Esophagus muscularis mucosa (tissue), 4 donors: ENCODE results near the gene DPPA4.

Experiments used
- EP300 ChIP-seq: sonication (generic); formaldehyde crosslinking; IDR thresholded peaks from one replicate; pipeline ENCODE4 v1.6.1; 2017; ENCODE audit warnings: antibody characterized with exemption
- POLR2A ChIP-seq: fragments of 450-650 bp; IDR thresholded peaks from one replicate; pipeline ENCODE4 v1.6.1; 2017; ENCODE audit warnings: antibody characterized with exemption, moderate library complexity, mild to moderate bottlenecking, low read depth
- POLR2AphosphoS5 ChIP-seq, 2 donors: sonication (generic); formaldehyde crosslinking; IDR thresholded peaks; one replicate each; pipeline ENCODE4 v1.6.1; 2017; ENCODE audit warnings: antibody characterized with exemption in 2 of 2
- TF ChIP-seq, protein P1 (sequence below), 3 experiments: fragments of 200-600 bp in 2 of 3; fragments of 450-650 bp in 1 of 3; sonication (generic) in 2 of 3; IDR thresholded peaks; one replicate each; pipeline ENCODE4 v1.5.1; 2017 to 2019; ENCODE audit warnings: antibody characterized with exemption in 3 of 3, mild to moderate bottlenecking in 2 of 3, moderate library complexity in 1 of 3

DNA sequence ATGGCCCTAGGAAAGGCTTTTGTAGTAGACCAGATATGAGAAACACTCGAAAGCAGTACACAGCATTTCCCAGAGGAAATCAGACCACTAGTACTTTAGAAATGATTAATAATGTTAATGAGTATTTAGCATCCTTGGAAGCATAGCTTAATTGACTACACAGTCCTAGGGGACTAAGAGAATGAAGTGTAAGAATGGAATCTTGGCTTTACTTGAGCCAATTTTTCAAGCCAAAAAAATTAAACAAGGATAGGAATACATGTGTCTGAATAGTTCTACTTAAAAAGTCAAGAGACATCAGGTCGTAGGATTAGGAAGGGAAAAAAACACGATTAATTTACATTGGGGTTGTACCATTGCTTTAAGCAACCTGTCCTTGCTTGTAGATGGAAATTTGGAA, 59.2 kb downstream of the DPPA4 start:
- no peak for TF ChIP-seq POLR2A
- TF ChIP-seq EP300 = no peak
- TF ChIP-seq, protein P1, sequence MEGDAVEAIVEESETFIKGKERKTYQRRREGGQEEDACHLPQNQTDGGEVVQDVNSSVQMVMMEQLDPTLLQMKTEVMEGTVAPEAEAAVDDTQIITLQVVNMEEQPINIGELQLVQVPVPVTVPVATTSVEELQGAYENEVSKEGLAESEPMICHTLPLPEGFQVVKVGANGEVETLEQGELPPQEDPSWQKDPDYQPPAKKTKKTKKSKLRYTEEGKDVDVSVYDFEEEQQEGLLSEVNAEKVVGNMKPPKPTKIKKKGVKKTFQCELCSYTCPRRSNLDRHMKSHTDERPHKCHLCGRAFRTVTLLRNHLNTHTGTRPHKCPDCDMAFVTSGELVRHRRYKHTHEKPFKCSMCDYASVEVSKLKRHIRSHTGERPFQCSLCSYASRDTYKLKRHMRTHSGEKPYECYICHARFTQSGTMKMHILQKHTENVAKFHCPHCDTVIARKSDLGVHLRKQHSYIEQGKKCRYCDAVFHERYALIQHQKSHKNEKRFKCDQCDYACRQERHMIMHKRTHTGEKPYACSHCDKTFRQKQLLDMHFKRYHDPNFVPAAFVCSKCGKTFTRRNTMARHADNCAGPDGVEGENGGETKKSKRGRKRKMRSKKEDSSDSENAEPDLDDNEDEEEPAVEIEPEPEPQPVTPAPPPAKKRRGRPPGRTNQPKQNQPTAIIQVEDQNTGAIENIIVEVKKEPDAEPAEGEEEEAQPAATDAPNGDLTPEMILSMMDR (IDR thresholded peaks at IDR 0.05) = no peak
- TF ChIP-seq POLR2AphosphoS5 (IDR thresholded peaks at IDR 0.05) = no peak
